Cerebellar nuclear complex (tissue), 1 donor: ENCODE measurements around the gene KCNJ14.
"Not testable (repeated sequence)": the region's sequence is repeated elsewhere in the genome, so short reads cannot be mapped to it uniquely, and the experiment has no call there.

ENCODE experiments used
- DNase-seq, 2 experiments: peaks; one replicate each; lab custom pipeline; 2025; lab: John Stamatoyannopoulos, UW

Gene KCNJ14

DNA sequence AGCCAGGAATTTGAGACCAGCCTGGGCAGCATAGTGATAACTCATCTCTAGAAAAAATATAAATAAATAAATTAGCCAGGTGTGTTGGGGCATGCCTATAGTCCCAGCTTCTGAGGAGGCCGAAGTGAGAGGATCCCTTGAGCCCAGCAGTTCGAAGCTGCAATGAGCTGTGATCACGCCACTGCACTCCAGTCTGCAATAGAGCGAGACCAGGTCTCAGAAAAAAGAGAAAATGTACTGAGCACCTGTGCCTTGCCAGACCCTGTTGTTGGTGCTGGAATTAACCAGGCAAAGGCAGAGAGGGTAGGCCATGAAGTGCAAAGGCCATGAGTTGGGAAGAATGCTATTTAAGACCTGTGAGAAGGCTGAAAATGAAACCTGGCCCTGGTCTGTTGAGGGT, 16.5 kb downstream of the KCNJ14 start:
- DNase-seq, result no peak

DNA sequence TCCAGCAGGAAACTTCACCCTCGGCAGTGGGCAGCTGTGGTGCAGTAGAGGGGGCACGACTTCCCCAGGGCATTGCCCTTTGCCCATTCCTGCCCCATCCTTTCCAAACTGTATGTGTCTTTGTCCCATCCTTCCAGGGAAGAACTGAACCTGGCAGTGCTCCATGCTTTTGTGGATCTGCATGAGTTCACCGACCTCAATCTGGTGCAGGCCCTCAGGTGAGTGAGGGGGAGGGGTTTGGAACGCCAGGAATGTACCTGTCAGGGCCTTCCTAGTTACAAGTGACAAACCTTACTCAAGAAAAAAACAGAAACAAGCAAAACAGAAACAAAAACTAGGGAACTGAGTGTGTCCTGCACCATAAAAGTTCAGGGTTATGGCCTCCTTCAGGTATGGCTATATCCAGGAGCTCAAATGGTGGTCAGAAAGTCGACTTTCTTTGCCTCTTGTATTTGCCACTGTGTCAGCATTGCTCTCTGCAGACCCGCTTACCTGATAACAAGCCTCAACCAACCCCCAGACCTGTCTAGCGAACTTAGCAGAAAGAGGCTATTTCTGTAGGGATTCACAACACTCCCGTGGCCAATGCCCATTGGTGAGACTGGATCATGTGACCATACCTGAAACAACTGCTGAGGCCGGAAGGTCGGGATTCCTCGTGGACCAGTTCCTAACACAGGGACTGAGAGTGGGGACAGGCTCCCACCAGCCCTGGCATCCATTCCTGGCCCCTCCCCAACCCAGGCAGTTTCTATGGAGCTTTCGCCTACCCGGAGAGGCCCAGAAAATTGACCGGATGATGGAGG, 18.0 kb downstream of the KCNJ14 start:
- no peak for DNase-seq

DNA sequence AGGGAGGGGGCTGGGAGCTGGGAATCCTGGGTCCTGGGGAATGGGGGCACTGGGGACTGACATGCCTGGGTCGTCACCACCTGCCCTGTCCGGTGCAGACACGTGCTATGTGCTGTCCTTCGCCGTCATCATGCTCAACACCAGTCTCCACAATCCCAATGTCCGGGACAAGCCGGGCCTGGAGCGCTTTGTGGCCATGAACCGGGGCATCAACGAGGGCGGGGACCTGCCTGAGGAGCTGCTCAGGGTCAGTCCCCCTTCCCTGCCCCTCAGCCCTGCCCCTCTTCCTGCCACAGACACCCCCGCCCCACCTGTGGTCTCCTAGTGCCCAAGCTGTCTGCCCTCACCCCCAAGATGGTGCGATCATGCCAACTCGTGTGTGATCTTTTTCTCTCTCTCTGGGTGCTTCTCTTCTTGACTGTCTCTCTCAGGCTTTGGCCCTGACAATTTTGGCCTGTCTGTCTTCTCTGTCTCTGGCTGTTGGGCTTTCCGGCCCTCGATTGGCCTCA, 18.8 kb downstream of the KCNJ14 start:
- DNase-seq, result no peak

DNA sequence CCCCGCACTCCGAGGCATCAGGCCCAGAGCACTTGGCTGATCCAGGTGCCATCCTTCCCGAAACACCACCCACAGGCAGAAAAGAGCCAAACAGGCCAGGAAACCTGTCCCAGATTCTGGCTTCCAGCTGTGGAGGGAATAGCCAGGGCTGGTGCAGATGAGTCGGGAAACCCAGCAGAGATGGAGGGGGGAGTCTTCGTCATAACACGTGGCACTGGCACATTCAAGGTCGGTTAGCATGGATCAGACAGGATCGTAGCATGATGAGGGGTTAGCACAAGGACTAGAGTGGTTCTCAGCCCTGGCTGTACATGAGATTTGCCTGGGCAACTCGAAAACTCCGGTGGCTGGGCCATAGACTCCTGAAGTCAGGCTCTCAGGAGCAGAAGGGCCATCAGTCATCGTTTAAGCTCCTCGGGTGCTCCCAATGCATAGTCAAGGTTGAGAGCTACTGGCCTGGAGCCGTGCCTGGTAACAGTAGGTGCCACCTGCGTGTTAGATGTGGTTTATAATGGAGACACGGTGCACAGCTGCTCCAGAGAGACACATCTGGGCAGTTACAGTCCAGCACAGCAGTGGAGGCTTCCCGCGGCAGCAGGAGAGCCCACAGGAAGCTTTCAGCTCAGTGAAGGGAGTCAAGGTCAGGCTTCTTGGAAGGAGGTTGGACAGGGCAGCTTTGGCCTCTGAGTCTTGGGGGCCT, 20.1 kb downstream of the KCNJ14 start:
- DNase-seq, result no peak

DNA sequence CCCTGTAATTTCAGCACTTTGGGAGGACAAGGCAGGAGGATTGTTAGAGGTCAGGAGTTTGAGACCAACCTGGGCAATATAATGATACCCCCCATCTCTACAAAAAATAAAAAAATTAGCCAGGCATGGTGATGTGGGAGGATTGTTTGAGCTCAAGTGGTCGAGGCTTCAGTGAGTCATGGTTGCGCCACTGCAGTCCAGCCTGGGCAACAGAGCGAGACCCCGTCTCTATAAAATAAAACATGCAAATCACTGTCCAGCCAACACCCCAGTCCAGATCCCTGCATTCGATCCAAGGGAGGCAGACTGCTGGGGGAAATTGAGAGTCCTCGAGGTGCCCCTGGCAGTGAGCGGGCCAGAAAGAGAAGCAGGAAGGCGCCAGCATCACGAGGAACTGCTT, 20.8 kb downstream of the KCNJ14 start:
- DNase-seq, result no peak

DNA sequence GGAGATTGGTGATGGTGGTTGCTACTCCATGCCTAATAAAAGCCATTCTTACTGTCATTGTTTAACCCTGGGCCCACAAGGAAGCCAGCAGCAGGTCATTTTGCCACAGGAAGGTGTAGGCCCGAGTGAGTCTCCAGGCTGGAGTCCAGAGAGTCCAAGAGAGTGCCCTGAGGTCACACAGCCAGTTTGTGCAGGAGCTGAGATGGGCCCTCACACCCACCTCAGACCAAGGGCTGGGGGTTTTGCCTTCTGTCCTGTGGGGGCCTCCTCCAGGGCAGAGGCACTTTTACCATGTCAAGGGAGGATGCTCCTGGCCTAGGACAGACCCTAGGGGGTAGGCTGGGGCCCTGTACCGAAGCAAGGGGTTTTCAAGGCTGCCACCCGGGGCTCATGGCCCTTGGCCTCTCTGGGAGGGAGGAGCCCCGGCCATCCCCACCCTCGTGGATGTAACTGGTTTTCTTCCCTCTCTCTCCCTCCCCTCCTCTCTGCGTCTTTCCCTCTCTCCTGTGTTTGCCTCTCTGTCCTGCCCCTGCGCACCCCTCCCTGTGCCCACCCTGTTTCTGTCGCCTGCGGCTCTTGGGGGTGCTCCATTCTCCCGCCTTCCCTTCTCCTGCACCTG, 21.8 kb downstream of the KCNJ14 start:
- no peak for DNase-seq

DNA sequence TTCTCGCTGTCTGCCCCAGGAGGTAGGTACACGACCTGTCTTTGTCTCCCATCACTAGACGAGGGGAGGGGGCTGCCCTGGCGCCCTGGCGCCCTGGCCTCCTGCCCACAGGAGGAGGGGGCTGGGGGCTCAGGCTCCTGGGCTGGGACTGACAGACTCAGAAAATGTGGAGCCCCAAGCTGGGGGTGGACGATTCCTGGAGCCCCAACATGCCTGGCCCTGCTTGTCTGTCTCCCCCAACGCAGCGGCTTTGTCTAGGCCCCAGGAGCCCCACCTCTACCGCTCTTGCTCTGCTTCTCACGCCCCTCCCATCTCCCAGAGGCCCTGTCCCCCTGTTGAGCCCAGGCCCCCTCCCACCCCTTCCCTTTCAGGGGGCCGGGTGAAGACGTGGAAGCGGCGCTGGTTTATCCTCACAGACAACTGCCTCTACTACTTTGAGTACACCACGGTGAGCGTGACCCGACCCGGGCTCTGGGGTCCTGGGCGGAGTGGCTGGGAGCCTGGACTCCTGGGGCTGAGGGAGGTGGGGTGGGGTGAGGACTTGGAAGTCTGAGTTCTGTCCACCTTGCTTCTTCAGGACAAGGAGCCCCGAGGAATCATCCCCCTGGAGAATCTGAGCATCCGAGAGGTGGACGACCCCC, 22.4 kb downstream of the KCNJ14 start:
- DNase-seq, result no peak

DNA sequence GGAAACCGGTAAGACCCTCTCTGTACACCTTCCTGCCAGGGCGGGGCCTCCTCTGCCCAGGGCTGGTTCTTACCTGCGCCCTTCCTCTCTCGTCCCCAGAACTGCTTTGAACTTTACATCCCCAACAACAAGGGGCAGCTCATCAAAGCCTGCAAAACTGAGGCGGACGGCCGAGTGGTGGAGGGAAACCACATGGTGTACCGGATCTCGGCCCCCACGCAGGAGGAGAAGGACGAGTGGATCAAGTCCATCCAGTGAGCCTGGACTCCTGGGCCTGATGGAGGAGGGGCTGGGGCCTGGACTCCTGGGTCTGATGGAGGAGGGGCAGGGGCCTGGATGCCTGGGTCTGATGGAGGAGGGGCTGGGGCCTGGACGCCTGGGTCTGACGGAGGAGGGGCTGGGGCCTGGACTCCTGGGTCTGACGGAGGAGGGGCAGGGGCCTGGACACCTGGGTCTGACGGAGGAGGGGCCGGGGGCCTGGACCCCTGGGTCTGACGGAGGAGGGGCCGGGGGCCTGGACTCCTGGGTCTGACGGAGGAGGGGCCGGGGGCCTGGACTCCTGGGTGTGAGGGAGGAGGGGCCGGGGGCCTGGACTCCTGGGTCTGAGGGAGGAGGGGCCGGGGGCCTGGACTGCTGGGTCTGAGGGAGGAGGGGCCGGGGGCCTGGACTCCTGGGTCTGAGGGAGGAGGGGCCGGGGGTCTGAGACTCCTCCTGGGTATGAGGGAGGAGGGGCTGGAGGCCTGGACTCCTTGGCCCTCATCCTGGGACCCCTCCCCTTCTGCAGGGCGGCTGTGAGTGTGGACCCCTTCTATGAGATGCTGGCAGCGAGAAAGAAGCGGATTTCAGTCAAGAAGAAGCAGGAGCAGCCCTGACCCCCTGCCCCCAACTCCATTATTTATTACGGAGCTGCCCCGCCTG, 23.2 kb downstream of the KCNJ14 start:
- no peak for DNase-seq

DNA sequence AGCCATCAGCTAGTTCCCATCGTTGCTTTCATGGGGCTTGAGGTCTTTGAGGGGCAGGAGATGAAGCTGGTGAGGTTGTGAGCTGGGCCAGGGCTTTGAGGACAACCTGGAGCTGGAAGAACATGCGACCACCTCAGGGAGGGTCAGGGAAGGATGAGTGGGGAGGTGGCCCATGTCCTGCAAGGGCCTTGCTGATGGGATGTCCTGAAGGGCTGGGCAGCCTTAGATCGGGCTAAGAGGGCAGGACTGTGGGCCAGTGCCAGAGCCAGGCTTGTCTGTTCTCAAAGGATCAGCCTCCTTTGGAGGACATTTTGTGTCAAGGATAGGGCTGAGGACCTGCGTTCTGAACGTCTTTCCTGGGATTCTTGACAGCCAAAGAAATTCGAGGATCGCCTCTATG, 24.3 kb downstream of the KCNJ14 start:
- no peak for DNase-seq

DNA sequence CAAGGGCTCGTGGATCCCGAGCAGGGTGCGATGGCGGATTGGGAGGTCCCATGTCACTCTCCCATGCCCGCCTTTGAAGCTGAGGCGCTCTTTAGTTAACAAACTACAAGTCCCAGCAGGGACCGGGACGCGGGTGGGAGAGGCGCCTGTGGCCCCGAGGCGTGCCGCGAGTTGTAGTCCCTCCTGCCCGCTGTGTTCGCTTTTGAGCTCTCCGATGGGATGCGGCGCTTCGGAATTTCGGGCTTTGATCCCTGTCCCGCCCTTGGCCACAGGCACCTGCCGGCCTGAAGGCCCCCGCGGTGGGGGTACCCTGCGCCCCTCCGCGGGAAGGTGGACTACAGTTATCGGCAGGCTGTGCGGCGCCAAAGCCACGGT, 24.8 kb downstream of the KCNJ14 start:
- peak in 1 of 2 experiments; percentile 7 for DNase-seq

DNA sequence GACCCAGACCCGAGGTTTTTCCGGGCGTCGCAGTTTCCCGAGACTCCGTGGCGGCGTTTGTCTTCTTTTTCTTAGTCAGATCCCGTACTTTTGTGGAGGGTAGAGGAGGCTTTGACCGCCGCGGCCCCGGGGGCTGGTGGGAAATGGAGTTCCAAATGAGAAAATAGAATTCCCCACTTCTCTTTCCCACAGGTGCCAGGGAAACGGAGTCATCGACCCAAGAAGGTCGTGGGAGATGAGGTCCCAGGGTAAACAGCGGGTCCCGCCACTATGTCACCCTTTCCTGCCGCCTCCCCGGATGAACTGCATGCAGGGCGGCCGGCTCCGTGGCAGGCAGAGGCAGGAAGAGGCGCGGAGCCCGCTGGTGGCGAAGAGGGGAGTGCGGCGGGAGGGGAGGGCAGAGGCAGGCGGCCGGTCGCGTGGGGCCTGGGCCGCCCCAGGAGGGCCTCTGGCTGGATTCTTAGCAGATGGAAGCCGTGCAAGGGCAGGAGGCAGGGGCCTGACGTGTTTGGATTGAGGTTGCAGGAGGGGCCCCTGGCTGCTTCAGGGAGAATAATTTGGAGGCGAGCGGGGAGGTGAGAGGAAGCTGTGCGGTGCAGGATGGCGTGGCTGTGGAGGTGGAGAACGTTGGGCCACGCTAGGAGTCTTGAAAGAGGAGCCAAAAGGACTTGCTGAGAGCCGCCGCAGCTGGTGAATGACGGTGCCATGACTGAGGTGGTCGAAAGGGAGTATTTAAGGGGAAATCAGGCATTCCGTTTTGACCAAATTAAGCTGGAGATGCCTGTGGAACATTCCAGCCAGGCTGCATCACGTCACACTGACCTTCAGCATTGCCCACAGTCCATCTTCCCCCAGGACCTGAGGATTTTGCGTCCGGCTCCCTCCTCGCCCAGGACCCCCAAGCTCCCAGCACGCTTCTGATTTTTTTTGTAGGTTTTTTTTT, 25.5 kb downstream of the KCNJ14 start:
- peak in 1 of 2 experiments; percentile 50 for DNase-seq

DNA sequence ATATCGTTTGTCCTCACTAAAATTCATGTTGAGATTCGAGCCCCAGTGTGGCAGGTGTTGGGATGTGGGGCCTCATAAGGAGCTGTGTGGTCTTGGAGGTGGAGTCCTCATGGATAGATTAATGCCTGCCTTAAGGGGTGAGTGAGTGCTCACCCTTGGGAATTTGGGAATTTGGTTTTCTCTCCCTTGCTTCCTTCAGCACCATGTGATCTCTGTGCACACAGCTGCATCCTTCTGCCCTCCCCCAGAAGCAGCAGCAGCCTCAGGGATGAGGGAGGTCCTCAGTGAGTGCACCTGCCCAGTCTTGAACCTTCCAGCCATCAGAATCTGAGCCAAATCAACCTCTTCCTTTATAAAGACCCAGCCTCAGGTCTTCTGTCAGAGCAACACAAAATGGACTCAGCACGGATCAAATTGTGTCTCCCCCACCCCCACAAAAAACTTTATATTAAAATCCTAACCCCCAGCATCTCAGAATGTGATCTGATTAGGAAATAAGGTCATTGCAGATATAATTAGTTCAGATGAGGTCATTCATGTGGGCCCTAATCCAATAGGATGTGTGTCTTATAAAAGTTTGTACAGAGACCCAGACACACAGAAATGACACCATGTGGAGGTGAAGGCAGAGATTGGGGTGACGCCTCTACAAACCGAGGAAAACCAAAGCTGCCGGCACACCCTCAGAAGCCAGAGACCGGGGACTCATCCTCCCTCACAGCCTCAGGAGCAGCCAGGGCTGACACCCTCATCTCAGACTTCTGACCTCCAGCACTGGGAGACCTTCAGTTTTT, 26.7 kb downstream of the KCNJ14 start:
- no peak for DNase-seq

DNA sequence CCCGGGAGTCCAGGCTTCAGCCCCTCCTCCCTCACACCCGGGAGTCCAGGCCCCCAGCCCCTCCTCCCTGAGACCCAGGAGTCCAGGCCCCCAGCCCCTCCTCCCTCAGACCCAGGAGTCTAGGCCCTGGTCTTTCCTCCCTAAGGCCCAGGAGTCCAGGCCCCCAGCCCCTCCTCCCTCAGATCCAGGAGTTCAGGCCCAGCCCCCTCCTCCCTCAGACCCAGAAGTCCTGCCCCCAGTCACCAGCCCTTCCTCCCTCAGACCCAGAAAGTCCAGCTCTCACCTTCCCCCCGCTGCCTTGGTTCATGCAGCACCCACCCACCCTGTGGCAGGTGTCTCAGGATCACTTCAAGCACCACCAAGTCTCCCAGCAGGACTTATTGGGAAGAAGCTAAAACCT, 27.9 kb downstream of the KCNJ14 start:
- no peak for DNase-seq

DNA sequence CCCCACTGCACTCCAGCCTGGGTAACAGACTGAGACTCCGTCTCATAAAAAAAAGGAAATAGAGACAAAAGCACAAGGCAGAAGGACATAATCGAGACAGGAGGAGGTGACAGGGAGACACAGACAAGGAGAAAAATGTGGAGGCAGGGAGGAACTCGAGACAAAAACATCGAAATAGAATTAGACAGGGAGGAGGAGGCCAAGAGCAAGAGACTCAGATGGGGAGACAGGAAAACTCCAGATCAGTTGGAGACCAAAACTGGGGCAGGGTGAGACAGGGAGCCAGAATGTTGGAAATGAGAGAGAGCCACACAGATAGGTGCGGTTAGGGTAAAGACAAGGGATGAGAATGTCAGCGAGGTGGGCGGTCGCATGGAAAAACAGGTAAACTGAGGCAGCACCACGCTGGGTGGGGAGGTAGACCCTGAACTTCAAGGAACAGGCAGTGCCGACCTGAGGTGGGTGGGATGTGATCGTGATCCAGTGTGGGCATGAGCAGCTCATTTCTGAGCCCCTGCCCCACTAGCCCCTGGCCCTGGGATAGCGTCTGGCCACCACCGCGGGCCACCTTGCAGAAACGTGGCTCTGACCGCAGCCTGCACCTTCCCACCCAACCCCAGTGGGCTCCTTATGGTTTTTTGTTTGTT, 29.0 kb downstream of the KCNJ14 start:
- DNase-seq, result no peak

DNA sequence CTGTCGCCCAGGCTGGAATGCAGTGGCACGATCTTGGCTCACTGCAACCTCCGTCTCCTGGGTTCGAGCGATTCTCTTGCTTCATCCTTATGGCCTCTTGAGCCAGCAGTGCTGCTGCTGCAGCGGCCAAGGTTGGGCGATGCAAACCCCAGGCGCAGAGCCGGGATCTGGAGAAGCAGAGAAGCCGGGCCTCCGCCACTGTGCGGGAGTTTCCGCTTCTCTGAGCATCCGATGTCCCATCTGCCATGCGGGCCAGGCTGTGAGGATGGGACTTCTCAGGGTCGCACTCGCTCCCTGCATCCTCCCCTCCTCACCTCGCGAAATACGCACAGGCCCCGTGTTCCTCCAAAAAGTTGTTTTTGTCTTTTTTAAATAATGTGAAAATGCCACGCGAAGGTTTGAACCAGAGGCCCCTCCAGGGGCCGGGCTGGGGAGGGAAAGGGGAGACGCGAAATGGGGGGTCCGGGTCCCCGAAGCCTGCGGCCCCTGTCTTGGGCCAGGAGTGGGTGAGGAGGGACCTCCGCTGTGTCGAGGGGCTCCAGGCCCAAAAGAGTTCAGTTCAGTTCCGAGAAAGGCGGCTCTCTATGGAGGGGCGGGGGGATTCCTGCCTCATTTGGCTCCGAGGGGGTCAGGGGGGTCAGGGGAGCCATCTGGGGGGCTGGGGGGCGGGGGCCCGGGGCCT, 29.7 kb downstream of the KCNJ14 start:
- no peak for DNase-seq

DNA sequence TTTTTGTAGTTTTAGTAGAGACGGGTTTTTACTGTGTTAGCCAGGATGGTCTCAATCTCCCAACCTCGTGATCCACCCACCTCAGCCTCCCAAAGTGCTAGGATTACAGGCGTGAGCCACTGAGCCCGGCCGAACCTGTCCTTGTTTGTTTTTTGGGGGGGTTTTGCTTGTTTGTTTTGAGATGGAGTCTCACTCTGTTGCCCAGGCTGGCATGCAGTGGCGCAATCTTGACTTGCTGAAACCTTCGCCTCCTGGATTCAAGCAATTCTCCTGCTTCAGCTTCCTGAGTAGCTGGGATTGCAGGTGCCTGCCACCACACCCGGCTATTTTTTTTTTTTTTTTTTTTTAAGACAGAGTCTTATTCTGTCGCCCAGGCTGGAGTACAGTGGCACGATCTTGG, 31.3 kb downstream of the KCNJ14 start:
- DNase-seq, result not testable (repeated sequence)

DNA sequence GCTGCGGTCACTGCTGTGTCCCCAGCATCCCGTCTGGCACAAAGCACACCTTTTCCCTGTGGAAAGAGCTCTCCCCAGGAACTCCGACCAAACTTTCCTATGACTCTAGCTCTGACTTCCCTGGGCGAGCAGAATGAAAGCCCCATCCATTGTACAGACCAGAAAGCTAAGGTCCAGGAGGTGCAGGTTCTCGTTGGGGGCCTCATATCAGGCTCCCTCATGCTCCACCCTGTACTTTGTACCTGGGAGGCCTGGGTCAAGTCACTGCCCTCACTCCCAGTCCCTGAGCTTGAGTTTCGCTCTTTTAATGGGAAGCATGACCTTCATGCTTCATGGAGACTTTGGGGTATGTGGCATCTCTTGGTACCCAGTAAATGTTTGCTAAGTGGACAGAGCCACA, 32.2 kb downstream of the KCNJ14 start:
- DNase-seq, result no peak

DNA sequence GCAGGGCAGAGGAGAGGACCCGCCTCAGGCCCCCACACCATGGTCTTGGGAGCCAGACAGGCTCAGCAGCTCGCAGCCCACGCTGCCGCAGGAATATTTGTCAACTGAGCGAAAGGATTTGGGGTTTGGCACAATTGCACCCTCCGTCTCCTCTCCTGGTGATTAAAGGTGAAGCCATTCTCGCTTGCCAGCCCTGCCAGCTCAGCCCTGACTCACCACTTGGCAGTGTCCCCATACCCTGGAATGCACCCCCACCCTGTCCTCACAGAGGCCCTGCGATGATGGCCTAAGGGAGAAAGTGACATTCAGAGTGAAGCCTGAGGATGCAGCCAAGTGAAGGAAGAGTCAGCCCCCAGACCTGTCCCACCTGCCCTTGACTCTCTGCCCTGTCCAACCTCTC, 32.6 kb downstream of the KCNJ14 start:
- no peak for DNase-seq
